Measurements from ENCODE around the gene EHMT1.

DNA sequence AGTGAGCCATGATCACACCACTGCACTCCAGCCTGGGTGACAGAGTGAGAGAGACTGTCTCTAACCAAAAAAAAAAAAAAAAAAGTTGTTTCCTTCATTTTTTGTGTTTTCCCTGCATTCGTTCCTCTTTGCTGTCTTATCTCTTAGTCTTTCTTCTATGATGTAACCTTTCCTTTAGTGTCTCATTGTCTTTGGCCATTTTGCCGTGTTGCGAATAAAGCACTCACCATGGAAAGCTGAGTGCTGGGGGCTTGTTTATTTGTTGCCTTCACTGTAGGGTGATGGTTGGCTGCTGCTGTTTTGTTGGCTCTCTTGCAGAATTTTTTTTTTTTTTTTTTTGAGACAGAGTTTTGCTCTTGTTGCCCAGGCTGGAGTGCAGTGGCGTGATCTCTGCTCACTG lies 7.7 kb downstream of the EHMT1 start:
- TF ChIP-seq POLR2A (IDR thresholded peaks at IDR 0.05) (no peak), EP300 (IDR thresholded peaks at IDR 0.05) (no peak)
- TF ChIP-seq, protein P1, sequence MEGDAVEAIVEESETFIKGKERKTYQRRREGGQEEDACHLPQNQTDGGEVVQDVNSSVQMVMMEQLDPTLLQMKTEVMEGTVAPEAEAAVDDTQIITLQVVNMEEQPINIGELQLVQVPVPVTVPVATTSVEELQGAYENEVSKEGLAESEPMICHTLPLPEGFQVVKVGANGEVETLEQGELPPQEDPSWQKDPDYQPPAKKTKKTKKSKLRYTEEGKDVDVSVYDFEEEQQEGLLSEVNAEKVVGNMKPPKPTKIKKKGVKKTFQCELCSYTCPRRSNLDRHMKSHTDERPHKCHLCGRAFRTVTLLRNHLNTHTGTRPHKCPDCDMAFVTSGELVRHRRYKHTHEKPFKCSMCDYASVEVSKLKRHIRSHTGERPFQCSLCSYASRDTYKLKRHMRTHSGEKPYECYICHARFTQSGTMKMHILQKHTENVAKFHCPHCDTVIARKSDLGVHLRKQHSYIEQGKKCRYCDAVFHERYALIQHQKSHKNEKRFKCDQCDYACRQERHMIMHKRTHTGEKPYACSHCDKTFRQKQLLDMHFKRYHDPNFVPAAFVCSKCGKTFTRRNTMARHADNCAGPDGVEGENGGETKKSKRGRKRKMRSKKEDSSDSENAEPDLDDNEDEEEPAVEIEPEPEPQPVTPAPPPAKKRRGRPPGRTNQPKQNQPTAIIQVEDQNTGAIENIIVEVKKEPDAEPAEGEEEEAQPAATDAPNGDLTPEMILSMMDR (IDR thresholded peaks at IDR 0.05), result no peak
